ENCODE measurements around the gene CYBB. TPM values are rescaled to one million over a fixed set of nuclear protein-coding genes. Genes with fewer than 3 reads are reported as not detected.
"Not testable (repeated sequence)": the region's sequence is repeated elsewhere in the genome, so short reads cannot be mapped to it uniquely, and the experiment has no call there.

The CYBB gene
- total and polyA plus RNA-seq, 4 donors: 3.1 to 60.4 (median 26.8) TPM

GRCh38 chrX:37755025-37755424 is 24.8 kb upstream of the CYBB start:
- DNase-seq (no peak), ATAC-seq (ENCODE audit: low FRiP score) (no peak)
- H3K36me3 ChIP-seq (ENCODE audit: control insufficient read depth in 1 of 2, insufficient read depth in 2 of 2, low read length in 1 of 2): no peaks in the 10 kb centered on the region
- intact Hi-C loops (cut with DNase I): no loop called here
- H3K27me3 ChIP-seq (ENCODE audit: control insufficient read depth in 1 of 2, insufficient read depth in 2 of 2, low read length in 1 of 2): no peaks in the 10 kb centered on the region
- H3K27ac ChIP-seq (ENCODE audit: low read depth in 1 of 2, low read length in 2 of 2): no peak overlapping the region
- no peak overlapping the region for H3K4me3 ChIP-seq (ENCODE audit: low read length in 2 of 2)
- no peaks in the 10 kb centered on the region for H3K4me1 ChIP-seq (ENCODE audit: control insufficient read depth in 1 of 2, insufficient read depth in 2 of 2, low read length in 2 of 2)
- H3K9me3 ChIP-seq (ENCODE audit: control insufficient read depth, low read length): no peaks in the 10 kb centered on the region

DNA sequence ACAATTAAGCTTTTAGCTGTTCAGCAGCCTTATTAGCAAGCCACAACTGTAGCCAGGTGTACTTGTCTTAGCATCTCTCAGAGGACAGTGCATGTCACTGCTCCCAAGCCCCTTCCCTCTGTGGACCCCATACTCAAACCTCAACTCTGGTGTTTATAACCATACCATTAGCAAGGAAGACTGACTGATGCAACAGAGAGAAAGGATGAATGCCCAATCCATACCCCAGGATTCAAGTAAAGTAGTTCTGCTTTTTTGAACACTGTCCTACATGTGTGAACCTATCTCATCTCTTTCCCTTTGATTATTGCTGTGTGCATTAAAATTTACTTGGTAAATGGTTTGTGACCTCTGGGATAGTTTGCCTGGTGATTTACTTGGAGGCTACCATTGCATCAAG is 22.8 kb upstream of the CYBB start:
- Histone ChIP-seq H3K4me1 (ENCODE audit: control insufficient read depth in 1 of 2, insufficient read depth in 2 of 2, low read length in 2 of 2) (no peaks in the 10 kb centered on the region), H3K4me3 (ENCODE audit: low read length in 2 of 2) (no peak overlapping the region), H3K36me3 (ENCODE audit: control insufficient read depth in 1 of 2, insufficient read depth in 2 of 2, low read length in 1 of 2) (no peaks in the 10 kb centered on the region), H3K27ac (ENCODE audit: low read depth in 1 of 2, low read length in 2 of 2) (no peak overlapping the region), H3K9me3 (ENCODE audit: control insufficient read depth, low read length) (no peaks in the 10 kb centered on the region), H3K27me3 (ENCODE audit: control insufficient read depth in 1 of 2, insufficient read depth in 2 of 2, low read length in 1 of 2) (no peaks in the 10 kb centered on the region)
- ATAC-seq (ENCODE audit: low FRiP score) (no peak), DNase-seq (no peak)
- intact Hi-C loops (cut with DNase I): no loop called here

GRCh38 chrX:37759351-37759750 is 20.5 kb upstream of the CYBB start:
- intact Hi-C loops (cut with DNase I): no loop called here
- Histone ChIP-seq H3K4me1 (ENCODE audit: control insufficient read depth in 1 of 2, insufficient read depth in 2 of 2, low read length in 2 of 2) (no peaks in the 10 kb centered on the region), H3K27ac (ENCODE audit: low read depth in 1 of 2, low read length in 2 of 2) (no peak overlapping the region), H3K9me3 (ENCODE audit: control insufficient read depth, low read length) (no peaks in the 10 kb centered on the region), H3K27me3 (ENCODE audit: control insufficient read depth in 1 of 2, insufficient read depth in 2 of 2, low read length in 1 of 2) (no peaks in the 10 kb centered on the region), H3K36me3 (ENCODE audit: control insufficient read depth in 1 of 2, insufficient read depth in 2 of 2, low read length in 1 of 2) (no peaks in the 10 kb centered on the region), H3K4me3 (ENCODE audit: low read length in 2 of 2) (no peak overlapping the region)
- ATAC-seq (ENCODE audit: low FRiP score): no peak
- DNase-seq: no peak
- WGBS, 2 donors: 83 to 95% methylated on average over 1 of the region's 1 CpG

DNA sequence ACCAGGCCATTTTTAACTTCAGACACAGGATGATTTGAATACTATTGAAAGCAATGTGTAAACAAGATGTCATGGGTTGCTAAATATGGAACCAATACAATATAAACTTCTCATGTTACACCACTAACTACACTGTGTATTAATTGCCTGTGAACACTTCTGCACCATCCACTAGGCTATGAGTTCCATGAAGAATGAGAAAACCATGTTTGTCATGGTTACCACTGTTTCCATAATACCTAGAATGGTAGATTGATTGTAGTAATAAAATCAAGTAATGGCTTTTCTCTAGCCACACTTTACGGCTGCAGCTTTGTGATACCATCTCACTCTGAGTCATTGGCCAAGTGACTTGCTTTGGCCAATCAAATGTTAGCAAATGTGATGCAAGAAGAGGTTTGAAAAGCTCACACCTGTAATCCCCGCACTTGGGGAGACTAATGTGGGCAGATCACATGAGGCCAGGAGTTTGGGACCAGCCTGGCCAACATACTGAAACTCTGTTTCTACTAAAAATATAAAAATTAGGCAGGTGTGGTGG is 19.9 kb upstream of the CYBB start:
- Histone ChIP-seq H3K4me3 (ENCODE audit: low read length in 2 of 2) (no peak overlapping the region), H3K27me3 (ENCODE audit: control insufficient read depth in 1 of 2, insufficient read depth in 2 of 2, low read length in 1 of 2) (no peaks in the 10 kb centered on the region), H3K27ac (ENCODE audit: low read depth in 1 of 2, low read length in 2 of 2) (no peak overlapping the region), H3K9me3 (ENCODE audit: control insufficient read depth, low read length) (no peaks in the 10 kb centered on the region), H3K4me1 (ENCODE audit: control insufficient read depth in 1 of 2, insufficient read depth in 2 of 2, low read length in 2 of 2) (no peaks in the 10 kb centered on the region), H3K36me3 (ENCODE audit: control insufficient read depth in 1 of 2, insufficient read depth in 2 of 2, low read length in 1 of 2) (no peaks in the 10 kb centered on the region)
- no peak for ATAC-seq (ENCODE audit: low FRiP score)
- 79 to 85% methylated on average over 2 of the region's 2 CpGs for WGBS, 2 donors
- DNase-seq: no peak
- intact Hi-C loops (cut with DNase I): no loop called here

GRCh38 chrX:37763400-37763799 is 16.5 kb upstream of the CYBB start:
- H3K27me3 ChIP-seq (ENCODE audit: control insufficient read depth in 1 of 2, insufficient read depth in 2 of 2, low read length in 1 of 2): no peaks in the 10 kb centered on the region
- H3K4me3 ChIP-seq (ENCODE audit: low read length in 2 of 2): no peak overlapping the region
- ATAC-seq (ENCODE audit: low FRiP score) (no peak), DNase-seq (no peak)
- no peaks in the 10 kb centered on the region for H3K36me3 ChIP-seq (ENCODE audit: control insufficient read depth in 1 of 2, insufficient read depth in 2 of 2, low read length in 1 of 2)
- intact Hi-C loops (cut with DNase I): no loop called here
- H3K27ac ChIP-seq (ENCODE audit: low read depth in 1 of 2, low read length in 2 of 2): no peak overlapping the region
- H3K4me1 ChIP-seq (ENCODE audit: control insufficient read depth in 1 of 2, insufficient read depth in 2 of 2, low read length in 2 of 2): no peaks in the 10 kb centered on the region
- H3K9me3 ChIP-seq (ENCODE audit: control insufficient read depth, low read length): no peaks in the 10 kb centered on the region

DNA sequence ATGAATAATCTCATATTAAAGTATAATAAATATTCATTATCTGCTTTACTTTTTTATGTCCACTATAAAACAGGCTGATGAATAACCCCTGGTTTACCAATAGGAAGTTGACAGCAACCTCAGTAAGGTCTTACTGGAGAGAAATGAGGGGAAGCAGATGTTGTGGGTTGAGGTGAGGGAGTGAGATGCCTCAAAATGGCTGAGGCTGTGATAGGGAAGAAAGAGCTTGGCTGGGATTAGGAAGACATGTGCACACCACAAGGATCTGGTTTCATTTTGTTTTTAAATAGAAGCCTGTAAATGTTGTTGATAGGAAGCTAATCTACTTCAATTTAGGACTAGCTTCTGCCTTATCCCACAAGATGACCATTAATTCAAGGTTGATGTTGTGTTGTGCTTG is 14.4 kb upstream of the CYBB start:
- no peaks in the 10 kb centered on the region for H3K9me3 ChIP-seq (ENCODE audit: control insufficient read depth, low read length)
- no peak for ATAC-seq (ENCODE audit: low FRiP score)
- H3K36me3 ChIP-seq (ENCODE audit: control insufficient read depth in 1 of 2, insufficient read depth in 2 of 2, low read length in 1 of 2): no peaks in the 10 kb centered on the region
- H3K4me1 ChIP-seq (ENCODE audit: control insufficient read depth in 1 of 2, insufficient read depth in 2 of 2, low read length in 2 of 2): no peaks in the 10 kb centered on the region
- H3K4me3 ChIP-seq (ENCODE audit: low read length in 2 of 2): no peak overlapping the region
- H3K27me3 ChIP-seq (ENCODE audit: control insufficient read depth in 1 of 2, insufficient read depth in 2 of 2, low read length in 1 of 2): no peaks in the 10 kb centered on the region
- no peak for DNase-seq
- H3K27ac ChIP-seq (ENCODE audit: low read depth in 1 of 2, low read length in 2 of 2): no peak overlapping the region
- intact Hi-C loops (cut with DNase I): no loop called here

GRCh38 chrX:37767430-37767829 is 12.4 kb upstream of the CYBB start:
- Histone ChIP-seq H3K9me3 (ENCODE audit: control insufficient read depth, low read length) (no peaks in the 10 kb centered on the region), H3K4me1 (ENCODE audit: control insufficient read depth in 1 of 2, insufficient read depth in 2 of 2, low read length in 2 of 2) (no peaks in the 10 kb centered on the region), H3K4me3 (ENCODE audit: low read length in 2 of 2) (no peak overlapping the region), H3K36me3 (ENCODE audit: control insufficient read depth in 1 of 2, insufficient read depth in 2 of 2, low read length in 1 of 2) (no peaks in the 10 kb centered on the region), H3K27ac (ENCODE audit: low read depth in 1 of 2, low read length in 2 of 2) (no peak overlapping the region), H3K27me3 (ENCODE audit: control insufficient read depth in 1 of 2, insufficient read depth in 2 of 2, low read length in 1 of 2) (no peaks in the 10 kb centered on the region)
- WGBS, 2 donors: 53 to 74% methylated on average over 1 of the region's 1 CpG
- DNase-seq (no peak), ATAC-seq (ENCODE audit: low FRiP score) (no peak)
- intact Hi-C loops (cut with DNase I): no loop called here

DNA sequence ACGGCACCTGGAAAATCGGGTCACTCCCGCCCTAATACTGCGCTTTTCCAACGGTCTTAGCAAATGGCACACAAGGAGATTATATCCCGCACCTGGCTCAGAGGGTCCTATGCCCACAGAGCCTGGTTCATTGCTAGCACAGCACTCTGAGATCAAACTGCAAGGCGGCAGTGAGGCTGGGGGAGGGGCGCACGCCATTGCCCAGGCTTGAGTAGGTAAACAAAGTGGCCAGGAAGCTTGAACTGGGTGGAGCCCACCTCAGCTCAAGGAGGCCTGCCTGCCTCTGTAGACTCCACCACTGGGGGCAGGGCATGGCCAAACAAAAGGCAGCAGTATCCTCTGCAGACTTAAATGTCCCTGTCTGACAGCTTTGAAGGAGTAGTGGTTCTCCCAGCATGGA is 11.0 kb upstream of the CYBB start:
- ATAC-seq (ENCODE audit: low FRiP score); H3K27ac ChIP-seq (ENCODE audit: low read depth in 1 of 2, low read length in 2 of 2); H3K27me3 ChIP-seq (ENCODE audit: control insufficient read depth in 1 of 2, insufficient read depth in 2 of 2, low read length in 1 of 2); H3K36me3 ChIP-seq (ENCODE audit: control insufficient read depth in 1 of 2, insufficient read depth in 2 of 2, low read length in 1 of 2); intact Hi-C loops (cut with DNase I); H3K4me1 ChIP-seq (ENCODE audit: control insufficient read depth in 1 of 2, insufficient read depth in 2 of 2, low read length in 2 of 2); DNase-seq; H3K9me3 ChIP-seq (ENCODE audit: control insufficient read depth, low read length); H3K4me3 ChIP-seq (ENCODE audit: low read length in 2 of 2): not testable (repeated sequence)
- WGBS, 2 donors: 94 to 96% methylated on average over 9 of the region's 9 CpGs

DNA sequence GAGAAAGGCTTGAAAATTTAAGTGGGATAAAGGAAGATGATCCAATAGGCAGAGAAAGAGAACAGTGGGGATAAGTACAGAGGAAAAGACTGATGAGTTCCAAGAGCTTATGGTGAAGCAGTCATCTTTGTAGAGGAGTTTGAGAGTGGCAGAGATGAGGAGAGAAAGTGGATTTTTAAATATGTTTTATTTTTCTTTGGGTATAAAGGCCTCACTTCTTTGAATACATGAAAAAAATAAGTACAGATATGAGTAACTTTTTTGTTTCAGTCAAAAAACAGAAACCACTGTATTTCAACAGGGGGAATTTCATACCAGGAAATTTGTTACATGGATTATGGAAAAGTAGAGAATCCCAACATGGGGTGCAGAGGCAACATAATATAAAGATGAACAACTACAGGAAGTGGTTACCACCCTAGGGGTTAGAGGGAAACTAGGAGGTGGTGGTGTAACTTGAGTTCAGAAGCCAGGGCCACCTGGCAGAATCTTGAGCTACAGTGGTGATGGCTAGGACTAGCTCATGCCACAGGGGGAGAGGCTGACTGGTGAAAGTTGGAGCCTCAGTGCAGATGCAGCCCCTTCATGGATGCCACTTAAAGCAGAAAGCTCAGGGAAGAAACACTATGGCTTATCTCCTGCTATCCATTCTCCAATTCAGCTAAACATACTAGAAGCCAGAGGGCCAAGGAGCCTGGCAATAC is 3.4 kb upstream of the CYBB start:
- ATAC-seq (ENCODE audit: low FRiP score): no peak
- no peak for DNase-seq
- intact Hi-C loops (cut with DNase I): no loop called here

More for the DNA sequence above, 3.4 kb upstream of the CYBB start:
- Histone ChIP-seq H3K4me3 (ENCODE audit: low read length in 2 of 2) (no peak overlapping the region), H3K4me1 (ENCODE audit: control insufficient read depth in 1 of 2, insufficient read depth in 2 of 2, low read length in 2 of 2) (no peaks in the 10 kb centered on the region), H3K9me3 (ENCODE audit: control insufficient read depth, low read length) (no peaks in the 10 kb centered on the region), H3K27ac (ENCODE audit: low read depth in 1 of 2, low read length in 2 of 2) (no peak overlapping the region), H3K36me3 (ENCODE audit: control insufficient read depth in 1 of 2, insufficient read depth in 2 of 2, low read length in 1 of 2) (no peaks in the 10 kb centered on the region), H3K27me3 (ENCODE audit: control insufficient read depth in 1 of 2, insufficient read depth in 2 of 2, low read length in 1 of 2) (no peaks in the 10 kb centered on the region)
